ENCODE results near the gene MED13L. TPM values are rescaled to one million over a fixed set of nuclear protein-coding genes. Genes with fewer than 3 reads are reported as not detected.
"Not testable (repeated sequence)": the region's sequence is repeated elsewhere in the genome, so short reads cannot be mapped to it uniquely, and the experiment has no call there.

Gene MED13L
- total RNA-seq, 1 donor, result 180 TPM

GRCh38 chr12:116043659-116044535 is 233.6 kb downstream of the MED13L start:
- no peak overlapping the region for H3K4me3 ChIP-seq (ENCODE audit: low read depth, low read length)
- DNase-seq (ENCODE audit: low read depth), result peak; percentile 58
- TF ChIP-seq, protein P1, sequence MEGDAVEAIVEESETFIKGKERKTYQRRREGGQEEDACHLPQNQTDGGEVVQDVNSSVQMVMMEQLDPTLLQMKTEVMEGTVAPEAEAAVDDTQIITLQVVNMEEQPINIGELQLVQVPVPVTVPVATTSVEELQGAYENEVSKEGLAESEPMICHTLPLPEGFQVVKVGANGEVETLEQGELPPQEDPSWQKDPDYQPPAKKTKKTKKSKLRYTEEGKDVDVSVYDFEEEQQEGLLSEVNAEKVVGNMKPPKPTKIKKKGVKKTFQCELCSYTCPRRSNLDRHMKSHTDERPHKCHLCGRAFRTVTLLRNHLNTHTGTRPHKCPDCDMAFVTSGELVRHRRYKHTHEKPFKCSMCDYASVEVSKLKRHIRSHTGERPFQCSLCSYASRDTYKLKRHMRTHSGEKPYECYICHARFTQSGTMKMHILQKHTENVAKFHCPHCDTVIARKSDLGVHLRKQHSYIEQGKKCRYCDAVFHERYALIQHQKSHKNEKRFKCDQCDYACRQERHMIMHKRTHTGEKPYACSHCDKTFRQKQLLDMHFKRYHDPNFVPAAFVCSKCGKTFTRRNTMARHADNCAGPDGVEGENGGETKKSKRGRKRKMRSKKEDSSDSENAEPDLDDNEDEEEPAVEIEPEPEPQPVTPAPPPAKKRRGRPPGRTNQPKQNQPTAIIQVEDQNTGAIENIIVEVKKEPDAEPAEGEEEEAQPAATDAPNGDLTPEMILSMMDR (IDR thresholded peaks at IDR 0.05; ENCODE audit: insufficient read depth, low read length), result no peak

DNA sequence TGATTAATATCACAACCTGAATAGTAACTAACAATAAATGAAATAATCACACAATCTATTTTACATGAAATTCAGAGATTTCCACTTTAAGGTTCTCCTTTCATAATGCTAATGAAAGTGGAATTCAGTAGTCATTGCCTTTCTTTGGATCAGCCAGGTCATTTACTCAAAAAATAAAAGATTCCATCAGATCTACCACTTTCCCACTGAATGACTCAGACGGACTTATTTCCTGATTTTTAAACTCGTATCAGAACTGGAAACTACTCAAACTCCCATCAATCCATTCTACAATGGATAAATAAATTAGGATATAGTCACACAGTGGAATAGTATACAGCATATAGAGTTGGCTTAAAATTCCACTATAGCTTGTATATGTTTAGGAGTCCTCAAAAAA is 237.1 kb downstream of the MED13L start:
- TF ChIP-seq, protein P1 (IDR thresholded peaks at IDR 0.05; ENCODE audit: insufficient read depth, low read length), result no peak
- no peak overlapping the region for H3K4me3 ChIP-seq (ENCODE audit: low read depth, low read length)
- DNase-seq (ENCODE audit: low read depth), result peak; percentile 31

- no peak overlapping the region for H3K4me3 ChIP-seq (ENCODE audit: low read depth, low read length)
- DNase-seq (ENCODE audit: low read depth), result peak; percentile 26
- TF ChIP-seq, protein P1 (IDR thresholded peaks at IDR 0.05; ENCODE audit: insufficient read depth, low read length), result no peak
Measured at GRCh38 chr12:116039081-116039480, 238.4 kb downstream of the MED13L start.

- DNase-seq (ENCODE audit: low read depth), result peak; percentile 53
- TF ChIP-seq, protein P1 (IDR thresholded peaks at IDR 0.05; ENCODE audit: insufficient read depth, low read length), result no peak
- no peak overlapping the region for H3K4me3 ChIP-seq (ENCODE audit: low read depth, low read length)
Measured at GRCh38 chr12:116037941-116038837, 239.3 kb downstream of the MED13L start.

GRCh38 chr12:116033765-116034164 is 243.7 kb downstream of the MED13L start:
- DNase-seq (ENCODE audit: low read depth), result no peak
- H3K4me3 ChIP-seq (ENCODE audit: low read depth, low read length), result no peak overlapping the region
- TF ChIP-seq, protein P1 (IDR thresholded peaks at IDR 0.05; ENCODE audit: insufficient read depth, low read length), result no peak

GRCh38 chr12:116031624-116032023 is 245.9 kb downstream of the MED13L start:
- not testable (repeated sequence) for H3K4me3 ChIP-seq (ENCODE audit: low read depth, low read length); DNase-seq (ENCODE audit: low read depth)

DNA sequence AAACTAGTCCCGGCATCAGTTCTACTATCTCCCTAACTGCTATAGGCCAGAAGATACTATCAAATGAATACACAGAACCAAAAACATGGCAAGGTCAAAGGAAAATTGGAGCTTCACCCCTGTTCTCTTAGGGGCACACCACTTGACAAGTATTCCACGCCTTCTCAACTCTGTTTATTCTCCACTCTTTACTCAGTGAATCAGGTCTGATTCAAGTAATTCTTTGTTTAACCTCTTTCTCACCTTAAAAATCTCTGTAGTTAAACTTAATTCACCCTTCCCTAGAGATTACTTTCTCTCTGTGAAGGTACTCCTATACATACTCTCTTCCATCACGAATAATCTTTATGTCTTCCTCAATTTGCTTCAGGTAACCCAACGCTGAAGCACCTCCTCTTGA is 248.9 kb downstream of the MED13L start:
- no peak for DNase-seq (ENCODE audit: low read depth)
- TF ChIP-seq, protein P1 (IDR thresholded peaks at IDR 0.05; ENCODE audit: insufficient read depth, low read length), result no peak
- no peak overlapping the region for H3K4me3 ChIP-seq (ENCODE audit: low read depth, low read length)

Measured in fibroblast of the aortic adventitia (primary cell).